B cell (primary cell): ENCODE measurements around the gene JCAD. TPM values are rescaled to one million over a fixed set of nuclear protein-coding genes. Genes with fewer than 3 reads are reported as not detected.

Experiments used
- ATAC-seq: fragments of 200-7000 bp; cut with Tn5 transposase; one replicate; pipeline ENCODE4 v1.10.0; 2021; ENCODE audit warnings: low read depth, mild to moderate bottlenecking, moderate number of reproducible peaks, moderate library complexity
- CTCF ChIA-PET: fragments of 350-600 bp; sonication (Branson Sonifier 250); formaldehyde crosslinking; loops from one replicate; lab custom pipeline; 2021; ENCODE audit warnings: antibody characterized with exemption, inconsistent platforms; lab: Charles Lee
- POLR2A ChIA-PET: fragments of 350-600 bp; sonication (Branson Sonifier 250); formaldehyde crosslinking; loops from one replicate; lab custom pipeline; 2021; ENCODE audit warnings: antibody characterized with exemption; lab: Charles Lee
- DNase-seq: peaks from one replicate; pipeline ENCODE4 v3.0.0; 2013
- H2AFZ ChIP-seq: 2 replicates; pipeline ENCODE4 v1.6.1; 2012; ENCODE audit warnings: mild to moderate bottlenecking, low read depth, low read length; ENCODE audit not compliant: insufficient read depth, poor library complexity, severe bottlenecking
- H3K27ac ChIP-seq, 2 donors: 1 replicate in 1 of 2; 2 replicates in 1 of 2; pipeline ENCODE4 v1.5.1; 2012 to 2013; ENCODE audit warnings: low read length in 2 of 2, mild to moderate bottlenecking in 2 of 2, moderate library complexity in 1 of 2
- H3K27me3 ChIP-seq, 4 experiments: fragments of 200-600 bp in 1 of 4; sonication (generic) in 1 of 4; replicated peaks in 1 of 4; 1 replicate in 2 of 4; 2 replicates in 2 of 4; pipeline versions ENCODE4 v1.6.1 to v1.7.0; 2013 to 2016; ENCODE audit warnings: low read length in 3 of 4, mild to moderate bottlenecking in 2 of 4, mixed read lengths in 1 of 4, moderate library complexity in 1 of 4; ENCODE audit not compliant: insufficient read depth in 4 of 4, control insufficient read depth in 3 of 4; ENCODE audit errors: control extremely low read depth in 1 of 4
- H3K36me3 ChIP-seq, 2 experiments: replicated peaks in 1 of 2; 1 replicate in 1 of 2; 2 replicates in 1 of 2; pipeline versions ENCODE4 v1.6.1 to v1.7.1; 2013; ENCODE audit warnings: low read length in 1 of 2; ENCODE audit not compliant: insufficient read depth in 2 of 2, control insufficient read depth in 1 of 2; ENCODE audit errors: control extremely low read depth in 1 of 2, extremely low read depth in 1 of 2
- H3K4me1 ChIP-seq, 2 donors: fragments of 200-600 bp in 1 of 2; sonication (generic) in 1 of 2; 1 replicate in 1 of 2; 2 replicates in 1 of 2; pipeline versions ENCODE4 v1.5.1 to v1.6.1; 2013 to 2017; ENCODE audit warnings: low read length in 2 of 2; ENCODE audit not compliant: control insufficient read depth in 2 of 2, insufficient read depth in 2 of 2
- H3K4me2 ChIP-seq: replicated peaks from 2 replicates; pipeline ENCODE3; 2012; ENCODE audit warnings: mild to moderate bottlenecking, low read depth, low read length; ENCODE audit not compliant: poor library complexity, severe bottlenecking
- H3K4me3 ChIP-seq, 5 experiments: fragments of 200-600 bp in 1 of 5; sonication (generic) in 1 of 5; 1 replicate in 3 of 5; 2 replicates in 2 of 5; pipeline versions ENCODE4 v1.5.1 to v1.7.0; 2011 to 2016; ENCODE audit warnings: low read length in 4 of 5, mild to moderate bottlenecking in 4 of 5, low read depth in 2 of 5, control low read depth in 1 of 5, moderate library complexity in 1 of 5; ENCODE audit not compliant: insufficient read depth in 1 of 5; ENCODE audit errors: control extremely low read depth in 1 of 5, extremely low read depth in 1 of 5
- H3K79me2 ChIP-seq: fragments of 200-600 bp; sonication (generic); one replicate; pipeline ENCODE4 v1.6.0; 2016; ENCODE audit warnings: low read length; ENCODE audit not compliant: control insufficient read depth, insufficient read depth
- H3K9ac ChIP-seq: fragments of 200-600 bp; sonication (generic); 2 replicates; pipeline ENCODE4 v1.6.1; 2017; ENCODE audit warnings: mild to moderate bottlenecking, low read length, moderate library complexity
- H3K9me3 ChIP-seq, 3 donors: one replicate each; pipeline versions ENCODE4 v1.6.1 to v1.7.1; 2013; ENCODE audit warnings: low read length in 2 of 3; ENCODE audit not compliant: control insufficient read depth in 2 of 3, insufficient read depth in 1 of 3; ENCODE audit errors: control extremely low read depth in 1 of 3
- H4K20me1 ChIP-seq: 2 replicates; pipeline ENCODE4 v1.6.0; 2012; ENCODE audit warnings: mild to moderate bottlenecking, low read length; ENCODE audit not compliant: insufficient read depth, control insufficient read depth, poor library complexity, severe bottlenecking
- H3K27ac Mint-ChIP-seq: one replicate; pipeline ENCODE4 v1.8.0; 2021; ENCODE audit warnings: mixed read lengths
- H3K27me3 Mint-ChIP-seq: one replicate; pipeline ENCODE4 v1.8.0; 2021; ENCODE audit warnings: mixed read lengths
- H3K4me1 Mint-ChIP-seq: one replicate; pipeline ENCODE4 v1.8.0; 2021; ENCODE audit warnings: mixed read lengths
- H3K4me3 Mint-ChIP-seq: one replicate; pipeline ENCODE4 v1.8.0; 2021; ENCODE audit warnings: mixed read lengths
- H3K9me3 Mint-ChIP-seq: one replicate; pipeline ENCODE4 v1.8.0; 2022; ENCODE audit warnings: mixed read lengths; ENCODE audit not compliant: insufficient read depth
- CTCF ChIP-seq: fragments of 200-600 bp; IDR thresholded peaks from one replicate; pipeline ENCODE4 v1.8.0; 2022; ENCODE audit warnings: antibody characterized with exemption, mild to moderate bottlenecking
- EZH2 ChIP-seq: IDR thresholded peaks from 2 replicates; pipeline ENCODE4 v1.6.1; 2012; ENCODE audit warnings: borderline replicate concordance, low read depth, mild to moderate bottlenecking, moderate library complexity, low read length; ENCODE audit not compliant: insufficient read depth, poor library complexity, severe bottlenecking
- WGBS: methylation state at CpG from one replicate; pipeline ENCODE4 v1.1.5; 2013; ENCODE audit warnings: missing lambda C conversion rate; ENCODE audit not compliant: insufficient coverage; 5-methylcytosine and 5-hydroxymethylcytosine counted together
- intact Hi-C: fragments of 100-400 bp; cut with micrococcal nuclease; formaldehyde crosslinking; loops from one replicate; pipeline ENCODE4 v1.10.0; 2022
- polyA plus RNA-seq: library from polyadenylated mRNA; depleted of rRNA; stranded (reverse); fragments of >200 nt; gene quantifications from 2 replicates; pipeline ENCODE4 v1.2.3, GENCODE V29; 2012
- total RNA-seq, 2 donors: library from RNA; stranded (reverse); fragments of 120-200 nt in 1 of 2; gene quantifications; 1 replicate in 1 of 2; 2 replicates in 1 of 2; pipeline versions ENCODE4 v1.2.3 to v1.2.4, GENCODE V29; 2013 to 2022

JCAD gene
- total and polyA plus RNA-seq, 2 donors (not counting 1 experiment from before 2014, with no cell fraction given), result 0.37 TPM; not detected in 1

- no peaks in the 10 kb centered on the region for H4K20me1 ChIP-seq
- H3K79me2 ChIP-seq, result no peaks in the 10 kb centered on the region
- no peak for DNase-seq
- Mint-ChIP-seq H3K27ac (no peak overlapping the region), H3K4me1 (peaks cover 8% of the 10 kb centered on the region), H3K4me3 (no peak overlapping the region), H3K27me3 (peaks cover 35% of the 10 kb centered on the region), H3K9me3 (no peaks in the 10 kb centered on the region)
- H3K27ac ChIP-seq, result no peak overlapping the region
- peaks cover 0 to 3% of the 10 kb centered on the region in 2 donors for H3K4me1 ChIP-seq
- no peaks in the 10 kb centered on the region for H3K9me3 ChIP-seq
- H3K4me3 ChIP-seq, result no peak overlapping the region
- no peak overlapping the region for H3K9ac ChIP-seq
- no peak for ATAC-seq
- no peak overlapping the region for H2AFZ ChIP-seq
- POLR2A ChIA-PET, result no interaction called here
- H3K36me3 ChIP-seq, result no peaks in the 10 kb centered on the region
- peaks cover 0 to 11% (median 3%) of the 10 kb centered on the region in 4 experiments for H3K27me3 ChIP-seq
- CTCF ChIA-PET, result no interaction called here
- 0% methylated on average over 3 of the region's 10 CpGs for WGBS
- intact Hi-C loops, result no loop called here
- H3K4me2 ChIP-seq, result no peak overlapping the region
- TF ChIP-seq EZH2 (no peak), CTCF (no peak)
Observed at GRCh38 chr10:30037620-30038336, 21.6 kb downstream of the JCAD start.

GRCh38 chr10:30036811-30037210 is 22.6 kb downstream of the JCAD start:
- CTCF ChIA-PET, result no interaction called here
- TF ChIP-seq EZH2, result no peak
- TF ChIP-seq CTCF, result no peak
- Histone ChIP-seq H3K27ac (no peak overlapping the region), H3K9me3 (no peaks in the 10 kb centered on the region), H3K4me2 (no peak overlapping the region), H3K79me2 (no peaks in the 10 kb centered on the region), H3K27me3 (peaks cover 0 to 7% (median 3%) of the 10 kb centered on the region in 4 experiments), H4K20me1 (no peaks in the 10 kb centered on the region), H3K9ac (no peak overlapping the region), H3K36me3 (no peaks in the 10 kb centered on the region), H3K4me1 (peaks cover 0 to 2% of the 10 kb centered on the region in 2 donors), H2AFZ (no peak overlapping the region), H3K4me3 (no peak overlapping the region)
- ATAC-seq (no peak), DNase-seq (no peak)
- Mint-ChIP-seq H3K9me3 (no peaks in the 10 kb centered on the region), H3K27me3 (peaks cover 34% of the 10 kb centered on the region), H3K27ac (no peak overlapping the region), H3K4me3 (no peak overlapping the region), H3K4me1 (peaks cover 7% of the 10 kb centered on the region)
- WGBS, result 93% methylated on average over 8 of the region's 8 CpGs
- POLR2A ChIA-PET, result no interaction called here
- intact Hi-C loops, result no loop called here
